ENCODE measurements around the gene RANBP9. TPM values are rescaled to one million over a fixed set of nuclear protein-coding genes. Genes with fewer than 3 reads are reported as not detected.

RANBP9 gene
- total and polyA plus RNA-seq, 2 of the 13 experiments (the other 11 are each of a cell fraction or from before 2014, with no cell fraction given): 26.6 to 30.6 TPM

GRCh38 chr6:13711733-13712598 lies at the start of gene RANBP9 (continued):
- TF ChIP-seq MAZ (IDR thresholded peaks at IDR 0.05; ENCODE audit: borderline replicate concordance, low read depth, low read length) (peak; percentile 75; the same call in 1 of the 2 replicates), MAZ (CRISPR knock-in tag; IDR thresholded peaks at IDR 0.05; ENCODE audit: low read depth) (peak; percentile 86), LBX2 (CRISPR knock-in tag; IDR thresholded peaks at IDR 0.05; ENCODE audit: borderline replicate concordance) (0 out of 2 replicates have a peak, but pooled peaks have one; percentile 32), MEIS1 (CRISPR knock-in tag; IDR thresholded peaks at IDR 0.05; ENCODE audit: borderline replicate concordance) (peak; percentile 96), ZFY (CRISPR knock-in tag; IDR thresholded peaks at IDR 0.05) (peak; percentile 87), ZFP1 (CRISPR knock-in tag; IDR thresholded peaks at IDR 0.05) (no peak; the same call in 1 of the 2 replicates), FIP1L1 (IDR thresholded peaks at IDR 0.05; ENCODE audit: borderline replicate concordance, insufficient read depth, low read depth, low read length) (0 out of 2 replicates have a peak, but pooled peaks have one; percentile 82), ZBTB3 (CRISPR knock-in tag; IDR thresholded peaks at IDR 0.05; ENCODE audit: borderline replicate concordance, low read depth) (peak; percentile 30; the same call in 1 of the 2 replicates), CENPT (CRISPR knock-in tag; IDR thresholded peaks at IDR 0.05; ENCODE audit: low read depth) (no peak), ZBTB20 (CRISPR knock-in tag; IDR thresholded peaks at IDR 0.05; ENCODE audit: borderline replicate concordance, low read depth) (peak; percentile 51; the same call in 1 of the 2 replicates), AGO1 (IDR thresholded peaks at IDR 0.05; ENCODE audit: low read depth, low read length, poor library complexity, severe bottlenecking) (peak; percentile 87), ZFP91 (CRISPR knock-in tag; IDR thresholded peaks at IDR 0.05; ENCODE audit: borderline replicate concordance) (peak; percentile 93), ATF7 (IDR thresholded peaks at IDR 0.05) (no peak), ATF7 (CRISPR knock-in tag; IDR thresholded peaks at IDR 0.05) (peak; percentile 43; the same call in 1 of the 2 replicates), SMC3 (IDR thresholded peaks at IDR 0.05; ENCODE audit: low read length) (no peak), ZNF549 (CRISPR knock-in tag; IDR thresholded peaks at IDR 0.05) (0 out of 2 replicates have a peak, but pooled peaks have one; percentile 46), RELA (CRISPR knock-in tag; IDR thresholded peaks at IDR 0.05) (no peak; the same call in 1 of the 2 replicates), ZNF616 (CRISPR knock-in tag; IDR thresholded peaks at IDR 0.05; ENCODE audit: low read depth) (peak; percentile 38; the same call in 1 of the 2 replicates), ARID3A (IDR thresholded peaks at IDR 0.05; ENCODE audit: low read depth, low read length) (no peak; the same call in 1 of the 2 replicates), HDAC1 (CRISPR knock-in tag; IDR thresholded peaks at IDR 0.05) (peak; percentile 82), DDIT3 (CRISPR knock-in tag; IDR thresholded peaks at IDR 0.05) (no peak), ZNF792 (CRISPR knock-in tag; IDR thresholded peaks at IDR 0.05) (peak; percentile 65)
